GM19328 (cell line): Measurements from ENCODE around the gene TRPC1.
"Not testable (repeated sequence)": the region's sequence is repeated elsewhere in the genome, so short reads cannot be mapped to it uniquely, and the experiment has no call there.

Experiments used
- ATAC-seq: cut with Tn5 transposase; IDR thresholded peaks from one replicate; pipeline ENCODE4 v1.9.1; 2021; ENCODE audit warnings: mild to moderate bottlenecking, moderate library complexity; ENCODE audit not compliant: unreplicated experiment

TRPC1 gene

DNA sequence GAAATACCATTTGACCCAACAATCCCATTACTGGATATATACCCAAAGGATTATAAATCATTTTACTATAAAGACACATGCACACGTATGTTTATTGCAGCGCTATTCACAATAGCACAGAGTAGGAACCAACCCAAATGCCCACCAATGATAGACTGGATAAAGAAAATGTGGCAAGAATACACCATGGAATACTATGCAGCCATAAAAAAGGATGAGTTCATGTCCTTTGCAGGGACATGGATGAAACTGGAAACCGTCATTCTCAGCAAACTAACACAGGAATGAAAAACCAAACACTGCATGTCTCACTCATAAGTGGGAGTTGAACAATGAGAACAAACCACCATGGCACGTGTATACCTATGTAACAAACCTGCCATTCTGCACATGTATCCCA, 26.7 kb downstream of the TRPC1 start:
- ATAC-seq: not testable (repeated sequence)

DNA sequence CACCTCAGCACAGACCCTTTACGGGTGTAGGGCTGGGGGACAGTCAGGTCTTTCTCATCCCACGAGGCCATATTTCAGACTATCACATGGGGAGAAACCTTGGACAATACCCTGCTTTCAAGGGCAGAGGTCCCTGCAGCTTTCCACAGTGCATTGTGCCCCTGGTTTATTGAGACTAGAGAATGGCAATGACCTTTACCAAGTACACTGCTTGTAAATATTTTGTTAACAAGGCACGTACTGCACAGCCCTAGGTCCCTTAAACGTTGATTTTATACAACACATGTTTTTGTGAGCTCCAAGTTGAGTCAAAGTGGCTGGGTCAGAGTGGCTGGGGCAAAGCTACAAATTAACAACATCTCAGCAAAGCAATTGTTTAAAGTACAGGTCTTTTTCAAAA, 28.8 kb downstream of the TRPC1 start:
- not testable (repeated sequence) for ATAC-seq

DNA sequence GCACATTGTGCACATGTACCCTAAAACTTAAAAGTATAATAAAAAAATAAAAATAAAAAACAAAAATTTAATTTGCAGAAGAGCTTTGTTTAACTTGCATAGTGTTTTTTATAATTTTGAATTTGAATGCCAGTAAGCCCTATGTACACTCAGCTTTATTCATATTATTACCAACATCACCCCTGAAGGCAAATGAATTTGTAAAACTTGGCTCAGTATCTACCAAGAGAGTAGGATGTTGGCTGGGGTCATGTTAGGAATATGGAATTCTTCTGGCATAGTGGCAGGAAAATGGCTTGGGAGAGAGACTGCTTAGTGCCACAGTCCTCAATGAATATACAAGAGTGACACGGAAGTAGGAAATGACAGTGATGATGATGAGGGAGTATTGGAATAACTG, 30.7 kb downstream of the TRPC1 start:
- ATAC-seq: no peak

DNA sequence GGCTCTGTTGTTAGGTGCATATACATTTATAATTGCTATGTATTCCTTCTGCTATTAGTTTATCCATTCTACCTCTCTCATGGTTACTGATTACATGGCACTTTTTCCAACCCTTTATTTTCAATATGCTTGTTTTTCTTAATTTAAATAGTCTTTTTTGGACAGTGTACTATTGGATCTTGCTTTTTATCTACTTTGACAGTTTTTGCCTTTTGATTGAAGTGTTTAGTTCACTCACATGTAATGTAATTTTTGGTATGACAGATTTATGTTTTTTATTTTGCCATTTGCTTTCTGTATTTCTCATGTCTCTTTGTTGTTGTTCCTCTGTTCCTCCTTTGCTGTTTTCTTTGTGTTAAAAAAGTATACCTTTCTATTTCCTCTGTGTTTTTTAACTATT, 44.5 kb downstream of the TRPC1 start:
- ATAC-seq: no peak

DNA sequence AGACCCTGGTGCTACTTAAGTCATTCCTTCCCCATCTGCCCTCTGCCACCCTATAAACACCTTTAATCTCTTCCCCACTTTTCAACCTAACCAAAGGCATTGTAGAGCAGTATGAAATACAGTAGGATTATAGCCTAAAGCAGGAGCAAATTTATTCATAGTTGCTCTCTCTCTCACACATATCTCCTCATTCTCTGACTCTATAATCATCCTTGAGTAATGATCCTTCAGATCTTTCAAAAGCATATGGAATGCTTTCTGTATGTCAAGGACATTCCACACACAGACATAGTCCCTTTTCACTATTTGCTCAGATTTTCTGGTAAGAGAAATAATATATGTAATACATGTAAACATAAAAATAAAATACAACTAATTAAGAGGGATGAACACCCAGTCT, 54.1 kb downstream of the TRPC1 start:
- no peak for ATAC-seq

DNA sequence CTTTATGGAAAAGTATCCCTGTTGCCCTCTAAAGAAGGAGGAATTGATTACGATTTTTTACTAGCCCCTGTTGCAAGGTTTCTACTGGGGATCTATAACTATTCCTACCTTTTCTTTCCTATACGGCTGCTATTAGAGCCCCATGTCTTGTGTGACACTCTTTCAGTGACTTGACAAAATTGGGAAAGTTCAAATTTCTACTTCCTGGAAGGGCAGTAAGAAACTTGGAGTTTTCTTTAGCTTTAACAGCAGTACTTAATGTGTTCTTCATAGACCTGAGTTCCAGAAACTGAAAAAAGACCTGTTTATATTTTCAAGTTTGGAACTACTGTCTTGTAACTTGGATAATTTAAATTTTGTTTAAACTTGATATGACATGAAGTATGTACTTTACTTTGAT, 54.7 kb downstream of the TRPC1 start:
- no peak for ATAC-seq

DNA sequence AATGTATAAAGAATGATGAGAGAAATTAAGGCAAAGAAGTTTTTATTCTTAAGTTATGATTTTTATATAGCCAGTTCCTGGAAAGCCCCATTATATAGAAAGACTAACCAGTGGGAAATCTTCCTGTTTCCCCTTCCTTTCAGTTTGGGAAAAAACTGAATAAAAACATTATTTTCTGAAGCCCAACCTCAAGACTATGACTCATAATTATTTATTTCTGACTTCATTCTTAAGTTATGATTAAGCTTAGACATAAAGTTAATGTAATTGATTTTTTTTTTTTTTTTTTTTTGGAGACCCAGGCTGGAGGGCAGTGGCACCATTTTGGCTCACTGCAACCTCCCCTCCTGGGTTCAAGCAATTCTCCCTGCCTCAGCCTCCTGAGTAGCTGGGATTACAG, 55.8 kb downstream of the TRPC1 start:
- no peak for ATAC-seq

DNA sequence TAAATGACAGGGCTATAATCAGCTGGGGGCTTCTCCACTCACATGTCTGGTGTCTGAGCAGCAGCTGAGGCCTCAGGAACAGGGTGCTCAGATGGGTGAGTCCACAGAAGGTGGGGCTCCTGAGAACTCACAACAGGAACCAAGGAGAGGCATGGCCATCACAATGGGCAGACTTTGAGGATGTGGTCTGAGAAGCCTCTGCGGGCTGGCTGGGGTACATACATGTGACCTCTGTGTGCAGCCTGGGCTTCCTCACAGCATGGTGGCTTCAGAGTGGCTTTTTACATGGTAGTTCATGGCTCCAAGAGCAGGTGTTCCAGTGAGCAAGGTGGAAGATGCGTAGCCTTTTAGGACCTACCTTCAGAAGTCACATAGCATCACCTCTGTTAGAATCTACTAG, 58.8 kb downstream of the TRPC1 start:
- ATAC-seq: no peak

DNA sequence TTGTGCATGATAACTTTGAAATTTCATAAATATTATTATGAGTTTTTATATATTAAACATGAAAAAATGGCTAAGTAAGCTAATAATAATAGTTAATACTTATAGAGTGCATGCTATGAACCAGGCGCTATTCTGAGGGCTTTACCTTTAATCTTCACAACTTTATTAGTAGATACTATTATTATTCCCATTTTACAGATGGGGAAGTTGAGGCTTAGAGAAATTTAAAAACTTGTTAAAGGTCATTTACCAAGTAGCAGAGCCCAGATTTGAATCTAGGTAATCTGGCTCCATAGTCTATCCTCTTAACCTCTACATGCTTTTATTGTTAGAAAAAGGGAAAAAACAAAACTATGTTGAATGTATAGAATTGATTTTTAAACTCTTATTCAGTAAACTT, 60.4 kb downstream of the TRPC1 start:
- ATAC-seq: no peak

- no peak for ATAC-seq
These were observed 62.2 kb downstream of the TRPC1 start for GRCh38 chr3:142785996-142786395.

- no peak for ATAC-seq
These were observed 63.9 kb downstream of the TRPC1 start for GRCh38 chr3:142787719-142788118.

DNA sequence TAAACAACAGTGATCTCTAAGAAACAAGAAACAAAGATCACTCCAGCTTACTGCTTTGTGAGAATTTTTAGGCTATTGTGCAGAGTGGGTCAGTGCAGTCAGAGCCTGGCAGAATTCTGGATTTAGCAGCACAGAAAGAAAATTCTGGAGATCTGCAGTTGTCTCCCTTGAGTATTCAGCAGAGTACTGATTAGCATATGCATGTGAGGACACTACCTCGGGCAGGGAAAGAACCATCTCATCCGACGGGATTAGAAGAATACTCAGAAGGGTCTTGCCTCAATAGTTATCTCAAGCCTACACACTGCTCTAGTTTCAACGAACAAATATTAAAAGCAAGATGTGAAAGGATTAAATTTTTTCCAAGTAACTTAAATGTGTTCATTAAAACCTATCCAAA, 70.7 kb downstream of the TRPC1 start:
- no peak for ATAC-seq

DNA sequence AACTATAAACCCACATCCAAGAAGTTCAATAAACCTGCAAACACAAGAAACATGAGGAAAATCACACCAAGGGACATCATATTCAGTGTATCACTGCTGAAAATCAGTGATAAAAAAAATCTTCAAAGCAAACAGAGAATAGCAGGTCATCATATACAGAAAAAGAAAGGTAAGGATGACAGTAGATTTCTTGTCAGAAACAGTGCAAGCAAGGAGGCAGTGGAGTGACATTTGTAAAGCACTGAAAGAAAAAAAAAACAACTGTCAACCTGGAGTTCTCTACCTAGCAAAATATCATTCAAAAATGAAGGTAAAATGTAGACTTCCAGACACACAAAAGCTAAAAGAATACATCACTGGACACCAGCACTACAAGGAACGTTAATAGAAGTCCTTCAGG, 71.5 kb downstream of the TRPC1 start:
- ATAC-seq: no peak

GRCh38 chr3:142796823-142797222, 73.0 kb downstream of the TRPC1 start:
- ATAC-seq: no peak

GRCh38 chr3:142801746-142802145, 77.9 kb downstream of the TRPC1 start:
- no peak for ATAC-seq

- ATAC-seq: no peak
These were observed 79.1 kb downstream of the TRPC1 start for GRCh38 chr3:142802891-142803290.

DNA sequence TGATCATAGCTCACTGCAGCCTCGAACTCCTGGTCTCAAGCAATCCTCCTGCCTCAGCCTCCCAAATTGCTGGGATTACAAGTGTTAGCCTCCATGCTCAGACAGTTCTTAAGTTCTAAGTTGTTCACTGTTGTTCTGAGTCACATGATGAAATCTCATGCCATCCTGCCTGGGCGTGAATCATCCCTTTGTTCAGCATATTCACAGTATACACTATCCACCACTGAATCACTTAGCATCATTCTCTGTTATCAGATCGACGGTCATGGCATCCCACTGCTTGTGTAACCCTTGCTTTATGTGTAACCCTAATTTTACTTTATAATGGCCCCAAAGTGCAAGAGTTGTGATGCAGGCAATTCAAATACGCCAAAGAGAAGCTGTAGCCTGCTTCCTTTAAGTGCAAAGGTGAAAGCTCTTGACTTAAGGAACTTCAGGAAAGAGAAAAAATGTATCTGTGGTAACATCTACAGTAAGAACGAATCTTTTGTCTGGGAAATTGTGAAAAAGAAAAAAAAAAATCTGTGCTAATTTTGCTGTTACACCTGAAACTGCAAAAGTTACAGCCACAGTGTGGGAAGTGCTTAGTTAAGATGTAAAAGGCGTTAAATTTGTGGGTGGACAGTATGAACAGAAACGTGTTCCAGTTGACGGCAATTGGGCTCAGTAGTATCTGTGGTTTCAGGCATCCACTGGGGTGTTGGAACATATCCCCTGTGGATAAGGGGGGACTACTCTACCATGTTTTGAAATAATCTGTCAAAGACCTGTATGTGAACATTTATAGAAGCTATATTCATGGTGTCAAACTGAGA, 84.5 kb downstream of the TRPC1 start:
- ATAC-seq: no peak

- ATAC-seq: no peak
These were observed 85.4 kb downstream of the TRPC1 start for GRCh38 chr3:142809259-142809658.

DNA sequence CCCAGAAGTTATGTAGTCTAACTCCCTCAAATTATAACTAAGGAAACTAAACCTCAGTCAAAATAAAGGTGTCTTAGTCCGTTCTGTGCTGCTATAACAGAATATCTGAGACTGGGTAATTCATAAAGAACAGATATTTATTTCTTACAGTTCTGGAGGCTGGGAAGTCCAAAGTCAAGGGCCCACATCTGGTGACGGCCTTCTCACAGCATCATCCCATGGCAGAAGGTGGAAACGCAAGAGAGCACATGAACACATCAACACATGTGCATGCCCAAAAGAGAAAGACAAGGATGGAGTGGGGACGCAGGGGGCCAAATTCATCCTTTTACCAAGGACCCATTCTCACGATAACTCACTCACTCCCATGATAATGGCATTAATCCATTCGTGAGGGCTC, 92.0 kb downstream of the TRPC1 start:
- ATAC-seq: no peak

- ATAC-seq: no peak
These were observed 93.5 kb downstream of the TRPC1 start for GRCh38 chr3:142817356-142817755.

- no peak for ATAC-seq
These were observed 94.1 kb downstream of the TRPC1 start for GRCh38 chr3:142817897-142818296.

GRCh38 chr3:142818651-142819050, 94.8 kb downstream of the TRPC1 start:
- ATAC-seq: no peak

DNA sequence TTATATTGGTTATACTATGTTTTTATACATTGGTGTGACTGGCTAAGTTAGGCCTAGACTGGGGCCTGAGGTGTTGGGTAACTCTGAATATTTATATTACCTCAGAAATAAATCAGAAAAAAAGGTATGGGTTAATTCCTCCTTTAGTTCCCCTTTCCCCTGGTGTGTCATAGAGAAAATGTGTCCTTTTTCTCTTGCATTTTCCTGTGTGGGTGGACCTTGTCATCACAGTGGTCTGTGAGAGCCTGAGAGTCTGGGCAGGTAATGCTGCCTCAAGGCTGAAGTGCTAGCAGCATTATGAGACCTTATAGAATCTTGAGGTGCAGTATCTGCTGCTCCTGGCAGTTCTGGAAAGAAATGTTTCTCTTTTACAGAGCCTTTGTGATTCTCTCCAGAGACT, 95.3 kb downstream of the TRPC1 start:
- no peak for ATAC-seq
